Type B pancreatic cell (in vitro differentiated cells): ENCODE results near the gene STK17A. TPM values are rescaled to one million over a fixed set of nuclear protein-coding genes. Genes with fewer than 3 reads are reported as not detected.

Experiments
- DNase-seq: peaks from one replicate; pipeline ENCODE4 v3.0.0; 2021; ENCODE audit warnings: mixed read lengths; ENCODE audit not compliant: unreplicated experiment; ENCODE audit errors: extremely low spot score
- H3K27ac Mint-ChIP-seq: 2 replicates; pipeline ENCODE4 v1.8.0; 2021; ENCODE audit warnings: mild to moderate bottlenecking, mixed read lengths
- H3K27me3 Mint-ChIP-seq: 2 replicates; pipeline ENCODE4 v1.8.0; 2021; ENCODE audit warnings: mixed read lengths
- H3K36me3 Mint-ChIP-seq: 2 replicates; pipeline ENCODE4 v1.8.0; 2021; ENCODE audit warnings: mixed read lengths
- H3K4me1 Mint-ChIP-seq: one replicate; pipeline ENCODE4 v1.8.0; 2021; ENCODE audit warnings: mixed read lengths; ENCODE audit not compliant: unreplicated experiment
- H3K4me3 Mint-ChIP-seq: 2 replicates; pipeline ENCODE4 v1.8.0; 2021; ENCODE audit warnings: mild to moderate bottlenecking, mixed read lengths
- H3K9me3 Mint-ChIP-seq: 2 replicates; pipeline ENCODE4 v1.8.0; 2021; ENCODE audit warnings: mixed read lengths
- total RNA-seq: library from RNA; stranded (reverse); gene quantifications from 2 replicates; pipeline ENCODE4 v1.2.1, GENCODE V29; 2021; ENCODE audit warnings: low replicate concordance
- TF ChIP-seq, protein P1 (sequence below): fragments of 200-600 bp; sonication (generic); conservative IDR thresholded peaks from 2 replicates; pipeline ENCODE4 v1.5.0; 2021; ENCODE audit warnings: antibody characterized with exemption, mild to moderate bottlenecking

The STK17A gene
- total RNA-seq, 1 donor from 2014 or later = 11.0 TPM

DNA sequence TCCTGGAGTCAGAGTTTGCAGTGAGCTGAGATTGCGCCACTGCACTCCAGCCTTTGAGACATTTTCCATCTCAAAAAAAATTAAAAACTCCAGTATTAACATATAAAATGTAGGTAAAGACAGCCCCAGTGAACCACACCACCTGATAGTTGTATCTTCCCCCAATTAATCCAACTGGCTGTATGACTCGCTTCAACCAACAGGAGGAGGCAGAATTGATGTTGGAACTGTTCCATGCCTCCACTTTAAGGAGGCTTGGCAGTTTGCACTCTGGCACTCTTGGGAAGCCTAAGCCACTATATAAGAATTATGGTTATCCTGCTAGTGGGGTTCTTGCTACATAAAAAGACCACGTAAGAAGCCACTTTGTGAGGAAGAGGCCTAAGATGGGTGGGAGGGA lies 72.7 kb downstream of the STK17A start:
- DNase-seq = no peak
- H3K9me3 Mint-ChIP-seq = no peaks in the 10 kb centered on the region
- TF ChIP-seq, protein P1, sequence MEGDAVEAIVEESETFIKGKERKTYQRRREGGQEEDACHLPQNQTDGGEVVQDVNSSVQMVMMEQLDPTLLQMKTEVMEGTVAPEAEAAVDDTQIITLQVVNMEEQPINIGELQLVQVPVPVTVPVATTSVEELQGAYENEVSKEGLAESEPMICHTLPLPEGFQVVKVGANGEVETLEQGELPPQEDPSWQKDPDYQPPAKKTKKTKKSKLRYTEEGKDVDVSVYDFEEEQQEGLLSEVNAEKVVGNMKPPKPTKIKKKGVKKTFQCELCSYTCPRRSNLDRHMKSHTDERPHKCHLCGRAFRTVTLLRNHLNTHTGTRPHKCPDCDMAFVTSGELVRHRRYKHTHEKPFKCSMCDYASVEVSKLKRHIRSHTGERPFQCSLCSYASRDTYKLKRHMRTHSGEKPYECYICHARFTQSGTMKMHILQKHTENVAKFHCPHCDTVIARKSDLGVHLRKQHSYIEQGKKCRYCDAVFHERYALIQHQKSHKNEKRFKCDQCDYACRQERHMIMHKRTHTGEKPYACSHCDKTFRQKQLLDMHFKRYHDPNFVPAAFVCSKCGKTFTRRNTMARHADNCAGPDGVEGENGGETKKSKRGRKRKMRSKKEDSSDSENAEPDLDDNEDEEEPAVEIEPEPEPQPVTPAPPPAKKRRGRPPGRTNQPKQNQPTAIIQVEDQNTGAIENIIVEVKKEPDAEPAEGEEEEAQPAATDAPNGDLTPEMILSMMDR = no peak
- no peak overlapping the region for H3K27ac Mint-ChIP-seq
- H3K36me3 Mint-ChIP-seq = peaks cover 34% of the 10 kb centered on the region
- H3K4me1 Mint-ChIP-seq = peaks cover 19% of the 10 kb centered on the region
- no peaks in the 10 kb centered on the region for H3K27me3 Mint-ChIP-seq
- H3K4me3 Mint-ChIP-seq = no peak overlapping the region

DNA sequence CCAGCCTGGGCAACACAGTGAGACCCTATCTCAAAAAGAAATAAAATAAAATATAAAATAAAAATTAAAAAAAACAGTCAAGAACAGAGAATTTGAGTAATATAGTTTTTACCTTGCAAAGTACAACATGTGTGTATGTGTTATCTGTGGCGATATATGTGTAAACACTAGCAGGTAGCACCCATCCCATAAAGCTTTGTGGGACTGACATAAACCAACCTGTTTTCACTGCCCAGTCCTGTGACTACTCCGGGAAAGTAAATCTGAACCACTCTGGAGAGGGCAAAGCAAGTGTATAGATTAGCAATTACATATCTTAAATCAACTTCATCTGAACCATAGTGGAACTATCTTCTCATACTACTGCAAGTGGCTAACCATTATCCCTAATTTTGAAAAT lies 74.1 kb downstream of the STK17A start:
- Mint-ChIP-seq H3K4me1 (peaks cover 11% of the 10 kb centered on the region), H3K27ac (no peak overlapping the region), H3K4me3 (no peak overlapping the region), H3K9me3 (no peaks in the 10 kb centered on the region), H3K36me3 (peaks cover 37% of the 10 kb centered on the region), H3K27me3 (no peaks in the 10 kb centered on the region)
- DNase-seq = no peak
- TF ChIP-seq, protein P1 = no peak

DNA sequence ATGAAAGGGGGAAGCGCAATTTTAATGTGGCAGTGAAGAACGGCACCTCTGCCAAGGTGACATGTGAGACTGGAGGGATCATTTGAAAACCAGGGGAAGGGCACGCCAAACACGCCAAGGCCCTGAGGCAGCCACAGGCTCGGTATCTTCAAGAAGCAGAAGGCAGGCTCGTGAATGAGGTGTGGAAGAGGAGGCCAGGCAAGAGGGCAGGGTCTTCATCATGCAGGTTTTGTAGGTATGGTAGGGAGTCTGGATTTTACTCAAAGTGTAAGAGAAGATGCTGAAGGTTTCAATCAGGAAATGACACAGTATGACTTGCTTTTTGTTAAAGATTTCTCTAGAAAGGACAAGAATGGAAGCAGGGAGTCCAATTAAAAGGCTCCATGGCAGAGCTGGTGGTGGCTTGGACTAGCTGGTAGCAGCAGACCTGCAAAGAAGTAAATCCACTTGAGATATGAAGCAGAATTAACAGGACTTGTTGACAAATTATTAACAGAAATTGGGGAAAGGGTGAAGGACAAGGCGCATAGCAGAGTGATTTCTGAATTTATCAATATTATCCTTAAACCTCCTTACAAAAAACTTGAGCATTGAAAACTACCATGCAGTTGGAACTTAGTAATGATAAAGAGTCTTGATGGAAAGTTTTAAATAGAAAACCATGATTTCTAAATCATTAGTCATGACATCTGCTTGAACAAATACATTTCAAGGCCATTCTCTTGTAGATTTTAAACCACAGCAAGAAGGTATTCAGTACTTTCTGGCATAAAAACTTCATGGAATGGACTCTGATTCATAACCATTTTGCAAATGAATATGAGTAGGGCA lies 76.0 kb downstream of the STK17A start:
- DNase-seq = no peak
- H3K27me3 Mint-ChIP-seq = no peaks in the 10 kb centered on the region
- TF ChIP-seq, protein P1 = no peak
- H3K36me3 Mint-ChIP-seq = peaks cover 39% of the 10 kb centered on the region
- no peak overlapping the region for H3K4me3 Mint-ChIP-seq
- H3K27ac Mint-ChIP-seq = peak overlapping the region; percentile 3
- peaks cover 11% of the 10 kb centered on the region for H3K4me1 Mint-ChIP-seq
- H3K9me3 Mint-ChIP-seq = no peaks in the 10 kb centered on the region

DNA sequence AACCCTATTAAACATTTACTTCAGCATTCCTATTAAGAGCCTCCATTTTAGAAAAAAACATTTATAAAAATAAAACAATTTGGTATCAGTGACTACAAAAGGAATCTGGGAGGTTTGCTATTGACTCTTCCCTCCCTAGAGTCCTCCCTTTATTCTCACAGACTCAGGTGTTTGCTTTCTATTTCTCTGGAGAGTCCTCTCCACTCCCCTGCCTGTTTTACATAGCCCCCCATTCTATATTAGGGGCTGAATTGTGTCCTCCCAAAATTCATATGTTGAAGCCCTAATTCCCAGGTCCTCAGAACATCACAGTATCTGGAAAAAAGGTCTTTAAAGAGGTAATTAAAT lies 76.6 kb downstream of the STK17A start:
- Mint-ChIP-seq H3K9me3 (no peaks in the 10 kb centered on the region), H3K27me3 (no peaks in the 10 kb centered on the region), H3K36me3 (peaks cover 33% of the 10 kb centered on the region), H3K27ac (no peak overlapping the region), H3K4me1 (peaks cover 11% of the 10 kb centered on the region), H3K4me3 (no peak overlapping the region)
- no peak for DNase-seq
- TF ChIP-seq, protein P1 = no peak

DNA sequence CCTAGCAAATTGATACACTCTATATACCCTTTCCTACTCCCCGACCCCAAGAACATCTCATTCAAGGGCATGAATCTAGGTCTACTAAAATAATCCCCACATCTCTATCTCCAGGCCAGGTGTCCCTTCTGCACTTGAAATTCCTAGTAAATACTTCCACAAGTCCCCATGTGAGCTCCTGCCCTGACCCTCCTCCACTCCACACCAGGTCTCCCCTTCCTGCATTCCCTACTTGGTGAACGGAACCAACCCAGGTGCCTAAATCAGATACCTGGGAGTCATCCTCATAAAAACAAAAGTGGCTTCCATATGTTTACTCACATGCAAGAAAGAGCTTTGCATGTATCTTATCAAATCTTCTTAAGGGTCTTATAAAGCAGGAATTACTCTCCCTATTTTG lies 77.2 kb downstream of the STK17A start:
- H3K4me1 Mint-ChIP-seq = peaks cover 11% of the 10 kb centered on the region
- H3K27me3 Mint-ChIP-seq = no peaks in the 10 kb centered on the region
- DNase-seq = no peak
- H3K4me3 Mint-ChIP-seq = no peak overlapping the region
- peaks cover 34% of the 10 kb centered on the region for H3K36me3 Mint-ChIP-seq
- H3K9me3 Mint-ChIP-seq = no peaks in the 10 kb centered on the region
- TF ChIP-seq, protein P1 = no peak
- no peak overlapping the region for H3K27ac Mint-ChIP-seq
